Inferior parietal cortex (tissue), 1 donor: ENCODE results near the gene PTPRD.
A peak's percentile ranks its signal among the peaks of the same experiment; 100 is the strongest.

Source experiments
- DNase-seq: peaks from one replicate; pipeline ENCODE4 v3.0.0-alpha.2; 2016; ENCODE audit errors: extremely low spot score

Gene PTPRD

DNA sequence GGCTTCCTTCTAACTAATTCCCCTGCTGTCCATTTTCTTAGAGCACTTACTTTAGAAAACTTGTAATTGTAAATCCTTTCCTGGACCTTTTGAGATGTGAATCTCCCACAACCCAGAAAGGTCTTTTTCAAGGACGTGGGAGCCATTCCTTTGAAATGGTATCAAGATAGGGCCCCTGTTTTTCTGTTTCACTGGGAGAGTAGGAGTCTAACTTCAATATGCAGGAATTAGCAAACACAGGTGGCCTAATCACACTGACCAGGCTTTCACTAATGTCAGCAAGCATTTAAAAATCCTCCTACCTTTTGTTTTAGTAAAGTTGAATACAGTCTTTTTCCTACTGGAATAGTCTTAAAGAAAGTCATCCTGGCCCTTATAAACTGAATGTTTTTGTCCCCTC, 558.3 kb downstream of the PTPRD start:
- no peak for DNase-seq

DNA sequence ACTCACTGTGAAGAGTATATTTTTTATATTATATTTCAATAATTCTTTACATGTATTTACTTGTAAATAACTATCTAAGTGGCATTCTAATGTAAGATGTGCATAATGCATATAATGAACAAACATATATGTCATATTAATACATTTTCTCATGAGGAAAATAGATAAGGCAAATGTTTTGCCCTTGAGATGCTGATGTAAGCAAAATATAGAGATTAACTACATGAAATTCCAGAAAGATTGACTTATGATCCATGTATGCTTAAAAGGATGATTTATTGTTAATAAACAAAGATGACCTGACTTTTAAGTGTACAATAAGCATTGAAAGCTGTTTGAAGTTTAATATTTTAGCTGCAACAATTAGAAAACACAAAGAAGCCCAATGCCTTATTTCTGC, 559.9 kb downstream of the PTPRD start:
- DNase-seq = no peak

DNA sequence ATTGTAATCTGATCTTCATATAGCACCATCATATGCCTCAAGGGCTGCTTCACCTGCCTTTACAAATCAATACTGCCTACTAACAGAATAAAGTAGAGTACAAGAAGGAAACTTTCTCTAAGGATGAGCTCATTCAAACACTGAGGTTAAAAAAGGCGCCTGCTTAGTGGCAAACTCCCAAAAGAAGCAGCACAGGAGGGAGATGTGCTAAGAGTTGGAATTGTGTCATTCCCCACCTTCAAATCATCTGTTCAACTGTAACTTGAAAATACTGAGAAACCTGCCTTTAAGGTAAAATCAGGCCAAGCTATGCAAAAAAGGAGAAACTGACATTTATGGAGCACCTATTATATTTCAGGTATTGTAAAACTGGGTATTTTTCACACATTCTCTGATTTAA, 560.6 kb downstream of the PTPRD start:
- peak; percentile 54 for DNase-seq

DNA sequence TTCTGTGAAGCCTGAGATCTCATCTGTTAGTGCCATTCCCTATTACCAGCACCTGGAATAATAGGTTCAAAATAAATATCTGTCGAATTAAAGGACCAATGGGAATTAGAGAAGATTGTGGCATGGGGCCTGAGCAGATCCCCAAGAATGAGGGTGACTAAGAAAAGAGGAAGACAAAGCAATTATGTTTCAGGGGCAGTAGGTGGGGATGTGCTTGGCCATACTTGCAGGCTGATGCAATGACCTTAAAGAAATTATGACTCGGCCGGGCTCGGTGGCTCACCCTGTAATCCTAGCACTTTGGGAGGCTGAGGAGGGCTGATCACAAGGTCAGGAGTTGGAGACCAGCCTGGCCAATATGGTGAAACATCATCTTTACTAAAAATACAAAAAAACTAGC, 562.8 kb downstream of the PTPRD start:
- no peak for DNase-seq

DNA sequence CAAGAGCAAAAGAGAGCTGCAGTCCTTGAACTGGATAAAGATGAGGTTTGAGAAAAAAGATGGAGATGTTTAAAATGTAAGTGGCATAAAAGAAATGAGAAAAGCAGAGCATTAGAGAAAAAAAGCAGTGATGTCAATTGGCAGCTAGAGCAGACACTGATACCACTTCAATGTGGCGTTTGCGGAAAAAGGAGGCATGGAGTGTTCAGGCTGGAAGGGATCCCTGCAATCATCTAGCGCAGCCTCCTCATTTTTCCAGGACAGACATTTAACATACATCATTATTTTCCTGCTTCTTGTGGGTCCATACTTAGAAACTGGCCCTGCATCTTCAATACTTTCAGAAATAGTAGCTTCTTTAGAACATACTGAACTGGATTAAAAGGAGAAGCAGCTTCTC, 563.8 kb downstream of the PTPRD start:
- DNase-seq = no peak

DNA sequence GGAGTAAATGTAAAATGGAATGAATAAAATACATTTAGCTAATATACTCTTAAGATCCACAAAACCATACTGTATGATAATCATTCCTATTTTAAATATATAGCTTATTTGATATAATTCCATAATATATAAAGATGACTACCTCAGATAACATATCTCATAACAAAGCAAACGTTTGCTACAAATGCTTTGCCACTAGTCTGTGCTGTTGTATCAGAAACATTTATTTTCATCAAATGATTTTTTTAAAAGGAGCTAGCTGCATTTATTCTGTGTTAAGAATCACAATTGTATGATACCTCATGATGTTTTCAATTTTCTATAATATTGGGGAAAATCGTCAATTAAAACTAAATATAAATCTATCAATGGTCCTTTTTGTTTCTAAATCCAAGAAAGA, 567.2 kb downstream of the PTPRD start:
- peak; percentile 47 for DNase-seq

DNA sequence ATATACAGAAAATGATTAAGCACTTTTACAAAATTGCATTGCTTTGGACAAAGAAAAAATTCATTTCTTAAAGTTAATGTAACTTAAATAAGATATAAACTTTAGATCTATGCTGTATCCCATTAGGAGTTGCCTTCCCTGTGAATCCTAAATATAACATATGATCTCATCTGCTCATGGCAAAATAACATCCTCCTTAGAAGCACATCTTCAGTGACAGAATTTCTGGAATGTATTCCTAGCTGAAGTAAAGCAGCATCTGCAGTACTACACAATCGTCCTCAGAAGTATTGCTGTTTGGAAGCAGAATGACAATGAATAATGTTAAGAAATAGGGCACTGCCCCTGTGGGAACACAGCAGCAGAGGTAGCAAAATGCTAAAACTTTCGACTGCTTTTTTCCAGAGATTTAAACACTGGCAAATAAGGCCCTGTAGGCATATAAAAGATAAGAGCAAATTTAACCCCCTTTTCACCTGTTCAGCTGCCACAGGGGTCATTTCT, 571.0 kb downstream of the PTPRD start:
- no peak for DNase-seq

DNA sequence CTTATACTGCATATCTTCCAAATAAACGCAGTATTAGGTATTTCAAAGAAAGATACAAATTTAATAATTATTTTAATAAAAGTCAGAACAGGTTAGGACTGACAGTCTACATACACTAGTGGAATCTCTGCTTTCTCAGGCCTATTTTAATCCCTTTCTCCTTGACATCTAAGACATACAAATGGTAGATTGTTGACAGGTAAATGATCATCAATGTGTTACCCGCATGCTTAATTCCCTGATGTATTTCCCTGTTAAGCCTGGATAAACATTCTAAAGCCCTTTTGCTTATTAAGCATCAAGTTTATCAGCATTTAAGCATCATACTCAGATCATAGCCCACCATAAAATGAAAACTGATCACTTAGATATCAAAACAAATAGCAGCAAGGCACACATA, 576.7 kb downstream of the PTPRD start:
- DNase-seq = no peak

DNA sequence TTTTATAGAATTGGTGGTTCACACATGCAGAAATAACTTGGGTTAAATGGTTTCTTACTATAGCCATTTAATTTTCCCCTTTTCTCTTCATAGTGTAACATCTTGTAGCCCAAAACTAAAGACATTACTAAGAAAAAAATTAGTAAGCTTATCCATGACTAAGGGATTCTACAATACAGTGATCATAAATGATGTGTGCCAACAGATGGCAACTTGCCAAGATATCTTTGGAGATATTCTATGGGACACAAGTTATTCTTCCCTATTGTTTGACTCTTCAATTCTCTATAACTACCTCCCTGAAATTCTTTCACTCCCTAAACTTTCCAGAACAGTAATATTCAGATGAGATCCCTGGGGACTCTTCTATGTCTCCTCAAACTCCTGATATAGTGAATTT, 580.6 kb downstream of the PTPRD start:
- DNase-seq = no peak

DNA sequence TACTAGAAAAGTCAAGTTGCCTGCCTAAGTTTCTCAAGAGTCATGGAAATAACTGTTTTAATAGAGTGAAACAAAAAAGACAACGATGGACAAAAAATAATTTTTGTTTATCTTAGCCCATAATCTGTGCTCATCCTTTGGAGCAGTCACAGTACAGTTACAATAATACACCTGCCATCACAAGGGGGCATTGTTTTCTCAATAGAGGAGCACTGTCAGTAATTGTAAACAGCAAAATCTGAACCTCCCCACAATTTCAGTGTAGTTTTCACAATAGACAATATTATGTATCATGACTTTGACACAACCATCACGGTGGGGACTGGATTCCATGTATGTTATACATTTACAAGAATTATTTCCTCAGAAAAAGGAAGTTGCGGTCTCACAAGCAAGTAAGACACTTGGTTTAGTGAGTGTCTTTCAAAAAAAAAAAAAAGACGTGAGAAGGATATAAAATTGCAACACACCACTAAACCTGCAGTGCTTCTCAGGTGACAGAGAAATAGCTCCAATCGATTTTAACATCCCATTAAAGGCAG, 586.3 kb downstream of the PTPRD start:
- no peak for DNase-seq

DNA sequence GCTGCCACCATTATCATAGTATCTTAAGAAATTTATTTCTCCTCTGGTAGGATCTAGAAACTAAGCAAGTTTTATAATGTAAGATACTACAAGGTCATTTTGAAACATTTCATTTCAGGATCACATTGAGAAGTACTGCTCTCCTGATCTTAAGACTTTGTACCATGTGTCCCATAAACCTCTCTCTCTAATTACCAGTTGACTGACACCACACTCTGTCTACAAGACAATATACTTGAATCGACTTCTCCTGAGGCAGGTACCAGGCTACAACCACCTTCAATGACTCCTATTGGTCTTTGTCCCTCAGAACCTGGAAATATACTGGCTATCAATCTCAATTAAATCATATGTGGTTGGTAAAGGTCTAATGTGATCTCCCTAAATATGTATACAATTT, 597.0 kb downstream of the PTPRD start:
- DNase-seq = no peak

DNA sequence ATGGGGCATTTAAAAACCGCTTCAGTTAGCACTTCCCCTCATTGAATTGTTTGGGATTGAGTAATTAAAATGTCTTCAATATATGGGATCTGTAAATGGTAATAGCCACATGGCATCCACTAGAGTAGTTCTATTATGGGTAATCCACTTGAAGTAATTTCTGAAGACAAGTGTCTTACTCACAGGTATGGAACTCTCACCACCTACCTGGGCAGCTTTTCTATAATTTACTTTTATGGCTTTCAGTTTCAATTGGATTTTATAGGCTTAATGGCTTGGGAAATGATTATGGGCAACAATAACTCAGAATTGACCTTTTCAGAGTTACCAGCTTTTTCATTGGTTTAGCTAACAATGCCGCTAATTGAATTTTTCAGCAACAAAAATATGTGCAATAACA, 597.9 kb downstream of the PTPRD start:
- DNase-seq = no peak

DNA sequence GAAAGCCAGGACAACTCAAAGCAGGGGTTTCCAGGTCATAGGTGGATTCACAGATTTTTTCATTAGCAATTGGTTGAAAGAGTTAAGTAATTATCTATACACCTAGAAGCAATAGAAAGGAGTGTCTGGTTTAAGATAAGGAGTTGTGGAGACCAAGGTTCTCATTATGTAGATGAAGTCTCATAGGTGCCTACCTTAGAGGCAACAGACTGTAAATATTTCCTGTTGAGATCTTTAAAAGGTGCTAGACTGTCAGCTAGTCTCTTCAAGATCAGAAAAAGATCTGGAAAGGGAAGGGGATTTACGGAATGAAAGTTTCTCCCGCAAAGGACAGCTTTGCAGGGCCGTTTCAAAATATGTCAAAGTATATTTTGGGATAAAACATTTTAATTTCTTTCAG, 603.4 kb downstream of the PTPRD start:
- DNase-seq = no peak

DNA sequence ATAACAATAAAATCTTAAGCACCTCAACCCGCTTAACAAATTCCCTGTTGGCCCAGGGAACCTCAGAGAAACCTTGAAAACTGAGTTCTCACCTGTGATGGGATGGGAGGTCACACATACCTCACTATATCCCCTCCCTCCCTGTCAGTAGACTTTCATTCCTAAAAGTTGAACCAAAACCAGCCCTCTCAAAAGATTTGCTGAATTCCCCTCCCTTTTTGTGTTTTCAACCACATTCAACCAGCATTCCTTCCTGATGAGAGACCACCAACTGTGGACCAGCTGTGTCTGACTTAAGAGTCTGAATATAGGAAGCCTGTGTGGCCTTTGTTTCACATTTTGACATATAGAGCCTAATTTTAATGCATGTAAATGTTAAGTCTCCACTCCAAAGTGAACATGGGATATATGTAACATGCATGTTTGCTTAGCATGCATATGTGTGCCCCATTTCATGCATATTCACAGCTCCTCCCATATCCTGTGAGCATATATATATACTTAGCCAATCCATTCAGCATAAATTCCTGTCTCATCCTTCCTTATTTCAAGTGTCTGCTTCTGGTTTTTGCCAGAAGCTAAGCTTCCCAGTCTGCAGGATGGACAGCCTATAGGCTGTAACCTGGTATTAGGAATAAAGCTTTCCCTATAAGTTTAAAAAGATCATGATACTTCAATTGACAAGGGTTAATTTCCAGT, 604.6 kb downstream of the PTPRD start:
- DNase-seq = no peak

DNA sequence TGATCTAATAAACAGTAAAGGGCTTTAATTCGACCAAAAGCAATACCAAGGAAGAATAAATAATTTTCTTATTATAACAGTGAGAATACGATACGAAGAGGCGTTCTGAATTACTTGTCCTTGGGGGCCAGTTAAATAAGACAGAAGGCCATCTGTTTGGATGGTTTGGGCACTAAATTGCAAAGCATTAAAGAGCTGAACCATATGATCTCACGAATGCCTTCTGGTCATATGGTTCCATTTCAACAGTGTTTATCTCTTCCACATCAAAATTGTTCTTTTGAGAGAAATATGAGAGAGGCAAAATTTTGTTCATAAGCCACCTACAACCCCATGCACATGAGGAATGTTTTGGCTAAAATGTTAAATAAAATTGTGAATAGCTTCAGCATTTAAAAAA, 605.4 kb downstream of the PTPRD start:
- no peak for DNase-seq

DNA sequence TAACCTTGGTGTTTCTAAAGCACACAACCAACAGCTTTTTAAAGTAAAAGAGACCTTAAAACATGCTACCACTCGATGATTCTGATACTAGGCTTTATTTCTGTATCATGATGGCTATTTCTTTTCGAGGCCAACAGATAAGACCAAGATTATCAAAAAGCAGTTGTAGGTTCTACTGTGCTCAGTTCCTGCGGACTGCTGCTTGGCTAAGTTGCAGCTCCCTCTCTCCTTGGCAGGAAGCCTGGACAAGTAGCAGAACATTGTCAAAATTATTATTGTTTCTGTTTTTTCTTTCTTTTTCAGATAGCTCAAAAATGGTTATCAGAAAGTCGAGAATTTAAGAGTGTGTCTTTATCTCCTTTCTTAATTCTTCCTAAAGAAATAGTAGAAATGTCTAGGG, 607.6 kb downstream of the PTPRD start:
- no peak for DNase-seq

DNA sequence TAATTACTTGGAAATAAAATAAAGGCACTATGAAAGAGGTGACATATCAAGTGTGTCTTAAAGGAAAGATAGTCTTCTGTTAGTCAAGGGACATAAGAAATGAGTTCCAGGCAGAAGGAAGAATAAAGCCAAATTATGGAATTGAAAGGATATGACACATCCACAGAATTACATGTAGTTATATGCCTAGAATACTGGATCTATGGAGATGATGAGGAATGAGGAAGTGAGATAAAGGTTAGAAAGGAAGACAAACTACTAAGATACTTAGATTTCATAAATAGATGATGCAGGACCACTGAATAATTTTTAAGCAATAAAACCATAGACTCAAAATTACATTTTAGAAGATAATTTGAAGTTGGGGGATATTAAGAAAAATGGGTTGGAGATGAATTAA, 609.8 kb downstream of the PTPRD start:
- no peak for DNase-seq

DNA sequence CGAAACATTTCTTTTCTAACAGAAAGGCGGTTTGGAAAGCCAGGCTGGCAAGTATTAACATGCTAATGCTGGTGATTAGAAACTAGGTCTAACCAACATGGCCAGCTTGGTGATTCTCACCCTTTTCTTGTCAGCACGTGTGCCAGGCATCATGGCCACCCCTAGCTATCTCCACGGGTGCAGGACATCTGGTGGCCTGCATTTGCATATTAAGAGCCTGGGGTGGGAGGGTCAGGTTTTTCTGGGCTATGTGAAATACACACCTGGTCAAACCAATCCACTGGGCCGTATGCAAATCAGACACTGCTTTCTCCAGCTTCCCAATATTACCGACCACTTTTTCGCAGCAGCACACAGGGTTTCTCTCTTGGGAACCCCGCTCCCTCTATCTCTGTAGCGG, 612.1 kb downstream of the PTPRD start:
- DNase-seq = no peak

DNA sequence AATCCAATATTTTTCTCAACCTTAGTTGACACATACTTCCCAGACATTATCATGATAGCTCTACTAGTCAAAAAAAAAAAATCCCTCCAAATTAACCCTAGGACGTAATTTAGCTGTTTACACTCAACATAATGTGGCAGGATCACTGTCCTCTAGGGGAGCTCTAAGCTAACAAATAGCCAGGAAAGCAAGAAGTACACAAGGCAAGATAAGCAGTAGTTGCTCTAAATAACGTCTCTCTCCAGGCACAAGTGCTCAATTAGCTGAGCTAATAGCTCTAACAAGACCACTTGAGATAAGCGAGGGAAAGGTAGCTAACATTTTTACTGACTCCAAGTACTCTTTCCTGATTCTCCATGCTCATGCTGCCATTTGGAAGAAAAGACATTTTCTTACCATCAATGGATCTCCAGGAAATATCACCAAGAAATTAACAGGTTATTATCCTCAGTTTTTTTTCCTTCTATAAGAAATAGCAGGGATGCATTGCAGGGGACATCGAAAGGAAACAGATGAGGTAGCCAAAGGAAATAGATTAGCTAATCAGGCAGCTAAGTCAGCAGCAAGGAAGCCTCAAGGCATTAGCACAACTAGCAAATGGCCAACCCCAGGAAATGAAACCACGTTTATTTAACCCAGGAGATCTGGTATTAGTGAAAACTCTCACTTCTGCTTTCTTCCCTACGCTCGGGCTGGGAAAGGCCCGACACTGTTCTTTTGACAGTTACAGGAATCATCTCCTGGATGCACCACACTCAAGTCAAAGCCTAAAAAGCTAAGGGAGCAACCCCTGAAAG, 614.1 kb downstream of the PTPRD start:
- DNase-seq = no peak

DNA sequence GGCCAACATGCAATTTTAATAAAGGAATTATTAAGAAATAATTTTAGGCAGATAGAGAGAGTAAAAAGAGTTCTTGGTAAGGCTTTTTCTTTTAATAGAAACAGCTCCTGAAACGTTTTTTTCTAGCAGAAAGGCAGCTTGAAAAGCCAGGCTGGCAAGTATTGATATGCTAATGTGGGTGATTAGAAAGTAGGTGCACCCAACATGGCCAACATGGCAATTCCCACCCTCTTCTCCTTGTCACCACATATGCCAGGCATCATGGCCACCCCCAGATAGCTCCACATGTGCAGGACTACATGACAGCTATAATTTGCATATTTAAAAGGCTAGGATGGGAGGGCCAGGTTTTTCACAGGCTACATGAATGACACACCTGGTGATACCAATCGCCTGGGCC, 615.2 kb downstream of the PTPRD start:
- DNase-seq = no peak

DNA sequence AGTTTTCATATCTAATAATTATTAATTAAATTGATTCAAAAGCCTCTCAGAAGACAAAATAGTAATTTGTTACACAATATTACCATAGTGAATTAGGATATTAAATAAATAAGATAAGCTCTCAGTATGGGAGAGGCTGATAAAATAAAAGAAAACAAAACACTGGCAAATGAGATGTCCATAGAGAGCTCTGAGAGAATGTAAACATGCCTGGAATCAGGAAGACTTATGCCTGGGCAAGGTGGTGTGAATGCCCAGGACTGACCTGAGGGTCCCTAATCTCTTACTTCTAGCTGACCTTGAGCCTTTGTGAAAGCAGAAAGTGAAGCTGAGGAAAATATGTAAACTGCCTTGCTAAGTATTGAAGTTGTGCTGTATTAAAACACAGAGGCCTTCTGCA, 616.5 kb downstream of the PTPRD start:
- no peak for DNase-seq

DNA sequence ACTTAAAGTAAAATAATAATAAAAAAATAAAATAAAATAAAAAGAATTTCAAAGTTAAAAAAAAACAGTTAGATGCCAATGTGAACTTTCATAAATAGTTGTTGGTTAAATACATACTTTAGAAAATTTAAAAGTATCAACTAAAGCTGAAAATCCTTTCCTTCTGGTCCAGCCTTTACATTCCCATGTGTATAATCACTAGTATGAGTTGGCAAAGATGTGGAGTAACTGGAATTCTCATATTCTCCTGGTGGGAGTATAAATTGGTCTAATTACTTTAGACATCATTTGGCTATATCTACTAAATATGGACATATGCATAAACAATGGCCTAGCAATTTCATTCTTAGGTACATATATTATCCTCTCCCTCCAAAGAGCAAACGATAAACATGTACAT, 619.9 kb downstream of the PTPRD start:
- DNase-seq = no peak

DNA sequence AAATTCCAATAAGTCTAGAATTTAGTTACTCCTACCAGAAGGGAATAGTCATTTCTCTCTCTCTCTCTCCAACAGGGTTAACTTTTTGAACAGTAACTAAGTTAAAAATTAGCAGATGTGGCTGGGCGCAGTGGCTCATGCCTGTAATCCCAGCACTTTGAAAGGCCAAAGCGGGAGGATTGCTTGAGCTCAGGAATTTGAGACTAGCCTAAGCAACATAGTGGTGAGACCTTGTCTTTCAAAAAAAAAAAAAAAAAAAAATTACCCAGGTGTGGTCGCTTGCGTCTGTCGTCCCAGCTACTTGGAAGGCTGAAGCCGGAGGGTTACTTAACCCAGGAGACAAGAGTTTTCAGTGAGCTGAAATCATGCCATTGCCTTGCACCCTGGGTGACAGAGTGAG, 639.7 kb downstream of the PTPRD start:
- no peak for DNase-seq
